NCI-H748 (cell line): ENCODE measurements around the gene OR5D13.

Experiments
- DNase-seq: peaks from one replicate; lab custom pipeline; 2025; ENCODE audit not compliant: unreplicated experiment; lab: John Stamatoyannopoulos, UW

Gene OR5D13, protein sequence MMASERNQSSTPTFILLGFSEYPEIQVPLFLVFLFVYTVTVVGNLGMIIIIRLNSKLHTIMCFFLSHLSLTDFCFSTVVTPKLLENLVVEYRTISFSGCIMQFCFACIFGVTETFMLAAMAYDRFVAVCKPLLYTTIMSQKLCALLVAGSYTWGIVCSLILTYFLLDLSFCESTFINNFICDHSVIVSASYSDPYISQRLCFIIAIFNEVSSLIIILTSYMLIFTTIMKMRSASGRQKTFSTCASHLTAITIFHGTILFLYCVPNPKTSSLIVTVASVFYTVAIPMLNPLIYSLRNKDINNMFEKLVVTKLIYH

GRCh38 chr11:55773138-55773537 lies at the start of gene OR5D13:
Gene OR5D13 (plus strand): TSS chr11:55773438. CDS start chr11:55773438, 0 bp downstream.
- no peak for DNase-seq

DNA sequence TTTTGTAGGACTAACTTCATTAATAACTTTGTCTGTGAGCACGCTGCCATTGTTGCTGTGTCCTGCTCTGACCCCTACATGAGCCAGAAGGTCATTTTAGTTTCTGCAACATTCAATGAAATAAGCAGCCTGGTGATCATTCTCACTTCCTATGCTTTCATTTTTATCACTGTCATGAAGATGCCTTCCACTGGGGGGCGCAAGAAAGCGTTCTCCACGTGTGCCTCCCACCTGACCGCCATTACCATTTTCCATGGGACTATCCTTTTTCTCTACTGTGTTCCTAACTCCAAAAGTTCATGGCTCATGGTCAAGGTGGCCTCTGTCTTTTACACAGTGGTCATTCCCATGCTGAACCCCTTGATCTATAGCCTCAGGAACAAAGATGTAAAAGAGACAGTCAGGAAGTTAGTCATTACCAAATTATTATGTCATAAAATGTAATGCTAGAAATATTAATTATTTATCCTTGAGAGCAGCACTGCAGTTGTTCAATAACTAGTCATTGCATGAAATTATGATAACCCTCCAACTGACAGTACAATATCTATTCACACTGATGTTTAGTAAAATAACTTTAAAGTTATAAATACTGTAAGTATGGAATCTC lies 46.4 kb upstream of the OR5D13 start:
- DNase-seq = peak; percentile 15

- no peak for DNase-seq
Measured at GRCh38 chr11:55732936-55733335, 40.3 kb upstream of the OR5D13 start.

- DNase-seq = no peak
Measured at GRCh38 chr11:55791606-55792005, 18.4 kb downstream of the OR5D13 start.

DNA sequence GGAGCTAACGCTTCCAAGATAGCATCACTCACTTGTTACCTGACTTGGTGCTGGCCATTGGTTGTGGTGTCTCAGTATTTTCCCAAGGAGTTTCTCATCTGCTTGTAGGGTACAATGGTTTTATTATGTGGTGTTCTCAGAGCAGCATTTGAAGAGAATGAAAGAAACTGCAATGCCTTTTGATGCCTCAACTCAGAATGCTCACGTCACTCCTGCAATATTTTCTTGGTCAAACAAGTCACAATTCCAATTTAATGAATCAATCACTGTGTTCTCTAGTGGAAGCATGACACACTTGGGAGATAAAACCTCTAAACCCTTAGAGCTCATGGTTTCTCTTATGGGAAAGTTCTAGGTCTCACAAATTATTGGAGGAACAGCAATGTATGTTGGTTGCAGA lies 20.1 kb downstream of the OR5D13 start:
- no peak for DNase-seq

DNA sequence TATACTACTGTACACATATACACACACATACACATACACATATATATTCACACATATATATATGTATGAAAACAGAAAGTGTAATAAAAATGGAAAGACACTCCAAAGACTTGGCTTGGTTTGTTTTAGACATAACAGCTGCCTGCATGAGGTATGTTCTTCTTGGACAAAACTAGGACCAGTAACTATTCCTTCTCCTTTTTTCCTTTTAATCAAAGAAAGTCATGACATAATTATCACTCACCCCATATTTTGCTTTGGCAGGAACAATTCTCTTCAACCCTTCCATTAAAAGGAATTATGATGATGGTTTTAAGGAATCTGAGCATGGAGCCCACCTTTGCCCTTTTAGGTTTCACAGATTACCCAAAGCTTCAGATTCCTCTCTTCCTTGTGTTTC lies 22.0 kb downstream of the OR5D13 start, which contains the start of gene OR5D14:
Gene OR5D14 (plus strand): TSS at position 301 of the 400 bp plus-strand sequence. CDS start 0 bp downstream, at position 301.
- no peak for DNase-seq

DNA sequence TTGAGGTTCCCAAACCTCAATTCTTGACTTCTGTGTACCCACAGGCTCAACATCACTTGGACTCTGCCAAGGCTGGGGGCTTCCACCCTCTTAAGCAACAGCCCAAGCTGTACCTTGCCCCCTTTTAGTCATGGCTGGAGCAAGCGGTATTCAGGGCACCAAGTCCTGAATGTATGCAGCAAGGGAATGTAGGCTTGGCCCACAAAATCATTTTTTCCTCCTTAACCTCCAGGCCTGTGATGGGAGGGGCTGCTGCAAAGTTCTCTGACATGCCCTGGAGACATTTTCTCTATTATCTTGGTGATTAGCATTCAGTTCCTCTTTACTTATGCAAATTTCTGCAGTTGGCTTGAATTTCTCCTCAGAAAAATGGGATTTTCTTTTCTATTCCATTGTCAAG lies 33.0 kb downstream of the OR5D13 start:
- no peak for DNase-seq

DNA sequence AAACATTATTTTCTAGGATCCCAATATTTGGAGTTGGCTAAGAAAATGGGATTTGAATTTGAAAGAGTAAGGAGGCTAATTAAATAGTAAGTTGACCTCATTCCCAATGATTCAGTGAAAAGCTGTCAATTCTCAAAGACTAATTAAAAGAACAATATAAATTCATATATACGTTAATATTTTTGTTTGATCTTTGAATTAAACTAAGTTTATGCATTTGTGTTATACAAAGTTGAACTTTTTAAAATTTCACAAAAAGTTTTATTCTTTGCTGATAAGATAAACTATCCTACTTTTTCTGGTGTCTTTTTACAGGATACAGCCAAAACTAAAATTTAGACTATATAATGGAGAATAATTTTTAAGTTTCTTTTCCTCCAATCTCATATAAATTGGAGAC lies 37.8 kb downstream of the OR5D13 start, which contains the start of gene OR5L1:
Gene OR5L1 (plus strand): TSS at position 301 of the 400 bp plus-strand sequence. CDS start 100 bp downstream, outside the sequence.
- no peak for DNase-seq

DNA sequence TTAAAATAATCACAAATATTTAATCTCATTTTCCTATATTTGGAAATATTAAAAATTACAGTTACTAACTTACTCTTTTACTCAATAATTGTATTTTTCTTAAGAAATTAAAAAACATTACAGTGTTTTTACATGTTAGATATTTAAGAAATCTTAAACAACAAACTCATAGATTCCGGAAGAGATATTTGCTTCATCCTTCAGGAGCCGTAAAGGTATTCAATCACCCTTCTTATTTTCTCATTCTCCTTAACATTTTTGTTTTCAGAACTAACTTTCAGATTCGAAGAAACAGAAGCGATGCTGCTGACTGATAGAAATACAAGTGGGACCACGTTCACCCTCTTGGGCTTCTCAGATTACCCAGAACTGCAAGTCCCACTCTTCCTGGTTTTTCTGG lies 46.1 kb downstream of the OR5D13 start, which contains the start of gene OR5D18:
Gene OR5D18 (plus strand): TSS at position 301 of the 400 bp plus-strand sequence. CDS start 0 bp downstream, at position 301.
- DNase-seq = no peak
